Parathyroid adenoma (tissue), 2 donors: ENCODE results near the gene SATB1.

Experiments
- H2AFZ ChIP-seq: fragments of 300-600 bp; sonication (generic); one replicate; pipeline ENCODE4 v1.7.0; 2017; ENCODE audit warnings: antibody characterized with exemption, mild to moderate bottlenecking
- H3K27ac ChIP-seq: fragments of 300-600 bp; sonication (generic); one replicate; pipeline ENCODE4 v1.7.0; 2017
- H3K27me3 ChIP-seq: fragments of 300-600 bp; sonication (generic); one replicate; pipeline ENCODE4 v1.7.0; 2017; ENCODE audit warnings: low read length; ENCODE audit not compliant: control insufficient read depth, insufficient read depth
- H3K36me3 ChIP-seq: fragments of 300-600 bp; sonication (generic); one replicate; pipeline ENCODE4 v1.7.0; 2017; ENCODE audit warnings: low read length; ENCODE audit not compliant: control insufficient read depth, insufficient read depth
- H3K4me1 ChIP-seq: fragments of 300-600 bp; sonication (generic); one replicate; pipeline ENCODE4 v1.7.0; 2017; ENCODE audit warnings: control low read depth
- H3K4me2 ChIP-seq: fragments of 300-600 bp; sonication (generic); one replicate; pipeline ENCODE4 v1.7.0; 2017; ENCODE audit warnings: low read length
- H3K4me3 ChIP-seq: fragments of 300-600 bp; sonication (generic); one replicate; pipeline ENCODE4 v1.7.0; 2017; ENCODE audit warnings: low read depth, low read length
- H3K79me2 ChIP-seq: fragments of 300-600 bp; sonication (generic); one replicate; pipeline ENCODE4 v1.7.0; 2017; ENCODE audit warnings: control low read depth
- H3K9ac ChIP-seq: fragments of 300-600 bp; sonication (generic); one replicate; pipeline ENCODE4 v1.7.0; 2017; ENCODE audit warnings: mild to moderate bottlenecking
- H3K9me3 ChIP-seq: fragments of 300-600 bp; sonication (generic); one replicate; pipeline ENCODE4 v1.7.0; 2017; ENCODE audit warnings: low read length; ENCODE audit not compliant: control insufficient read depth
- TF ChIP-seq, protein P1 (sequence below): fragments of 300-600 bp; sonication (generic); IDR thresholded peaks from one replicate; pipeline ENCODE4 v1.7.0; 2017; ENCODE audit warnings: antibody characterized with exemption, mild to moderate bottlenecking
- donor health status: primary hyperparathyroidism.

Gene SATB1

DNA sequence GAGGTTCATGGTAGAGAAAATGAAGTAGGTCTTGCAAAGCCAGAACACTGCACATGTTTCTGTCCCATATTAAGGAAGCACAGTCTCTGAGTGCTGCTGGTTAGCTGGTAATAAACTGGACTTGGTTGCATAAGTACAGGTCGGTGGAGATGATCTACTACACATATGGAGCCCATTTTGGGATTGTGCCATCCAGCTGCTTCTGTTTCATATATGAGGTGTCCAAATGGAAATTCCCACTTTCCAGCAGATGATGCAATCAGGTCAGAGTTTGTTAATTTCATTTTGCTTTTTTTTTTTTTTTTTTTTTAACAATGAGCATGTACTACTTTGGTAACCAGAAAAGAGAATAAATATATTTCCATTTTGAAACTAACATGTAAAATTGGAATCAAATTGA is 122.6 kb downstream of the SATB1 start:
- H3K36me3 ChIP-seq = no peaks in the 10 kb centered on the region
- H3K9ac ChIP-seq = no peak overlapping the region

DNA sequence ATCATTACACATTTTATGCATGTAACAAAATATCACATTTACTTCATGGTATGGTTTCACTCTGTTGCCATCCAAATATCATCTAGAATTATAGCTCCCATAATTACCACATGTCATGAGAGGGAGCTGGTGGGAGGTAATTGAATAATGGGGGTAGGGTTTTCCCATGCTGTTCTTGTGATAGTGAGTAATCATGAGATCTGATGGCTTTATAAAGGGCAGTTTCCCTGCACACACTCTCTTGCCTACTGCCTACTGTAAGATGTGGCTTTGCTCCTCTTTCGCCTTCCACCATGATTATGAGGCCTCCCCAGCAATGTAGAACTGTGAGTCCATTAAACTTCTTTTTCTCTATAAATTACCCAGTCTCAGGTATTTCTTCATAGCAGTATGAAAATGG is 123.4 kb downstream of the SATB1 start:
- Histone ChIP-seq H3K79me2 (no peaks in the 10 kb centered on the region), H3K27me3 (no peaks in the 10 kb centered on the region), H3K27ac (no peak overlapping the region), H3K36me3 (no peaks in the 10 kb centered on the region), H3K4me3 (no peak overlapping the region), H2AFZ (no peak overlapping the region), H3K9me3 (no peaks in the 10 kb centered on the region), H3K4me2 (no peak overlapping the region), H3K4me1 (no peaks in the 10 kb centered on the region), H3K9ac (no peak overlapping the region)
- TF ChIP-seq, protein P1, sequence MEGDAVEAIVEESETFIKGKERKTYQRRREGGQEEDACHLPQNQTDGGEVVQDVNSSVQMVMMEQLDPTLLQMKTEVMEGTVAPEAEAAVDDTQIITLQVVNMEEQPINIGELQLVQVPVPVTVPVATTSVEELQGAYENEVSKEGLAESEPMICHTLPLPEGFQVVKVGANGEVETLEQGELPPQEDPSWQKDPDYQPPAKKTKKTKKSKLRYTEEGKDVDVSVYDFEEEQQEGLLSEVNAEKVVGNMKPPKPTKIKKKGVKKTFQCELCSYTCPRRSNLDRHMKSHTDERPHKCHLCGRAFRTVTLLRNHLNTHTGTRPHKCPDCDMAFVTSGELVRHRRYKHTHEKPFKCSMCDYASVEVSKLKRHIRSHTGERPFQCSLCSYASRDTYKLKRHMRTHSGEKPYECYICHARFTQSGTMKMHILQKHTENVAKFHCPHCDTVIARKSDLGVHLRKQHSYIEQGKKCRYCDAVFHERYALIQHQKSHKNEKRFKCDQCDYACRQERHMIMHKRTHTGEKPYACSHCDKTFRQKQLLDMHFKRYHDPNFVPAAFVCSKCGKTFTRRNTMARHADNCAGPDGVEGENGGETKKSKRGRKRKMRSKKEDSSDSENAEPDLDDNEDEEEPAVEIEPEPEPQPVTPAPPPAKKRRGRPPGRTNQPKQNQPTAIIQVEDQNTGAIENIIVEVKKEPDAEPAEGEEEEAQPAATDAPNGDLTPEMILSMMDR = no peak

More for the DNA sequence above, 122.6 kb downstream of the SATB1 start:
- H3K9me3 ChIP-seq = no peaks in the 10 kb centered on the region
- no peaks in the 10 kb centered on the region for H3K79me2 ChIP-seq
- H2AFZ ChIP-seq = no peak overlapping the region
- no peak overlapping the region for H3K27ac ChIP-seq
- H3K27me3 ChIP-seq = no peaks in the 10 kb centered on the region
- no peak overlapping the region for H3K4me2 ChIP-seq
- H3K4me1 ChIP-seq = no peaks in the 10 kb centered on the region
- H3K4me3 ChIP-seq = no peak overlapping the region
- TF ChIP-seq, protein P1 = no peak

DNA sequence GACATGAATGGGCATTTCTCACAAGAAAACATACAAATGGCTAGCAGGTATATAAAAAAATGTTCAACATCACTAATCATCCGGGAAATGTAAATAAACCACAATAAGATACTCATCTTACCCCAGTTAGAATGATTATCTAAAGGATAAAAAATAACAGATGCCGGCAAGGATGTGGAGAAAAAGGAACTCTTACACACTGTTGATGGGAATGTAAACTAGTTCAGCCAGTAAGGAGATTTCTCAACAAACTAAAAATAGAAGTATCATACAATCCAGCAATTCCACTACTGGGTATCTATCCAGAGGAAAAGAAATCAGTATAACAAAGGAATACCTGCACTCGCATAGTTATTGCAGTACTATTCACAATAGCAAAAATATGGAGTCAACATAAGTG is 124.2 kb downstream of the SATB1 start:
- Histone ChIP-seq H3K4me2 (no peak overlapping the region), H3K79me2 (no peaks in the 10 kb centered on the region), H3K36me3 (no peaks in the 10 kb centered on the region), H3K9ac (no peak overlapping the region), H2AFZ (no peak overlapping the region), H3K27ac (no peak overlapping the region), H3K4me3 (no peak overlapping the region), H3K9me3 (no peaks in the 10 kb centered on the region), H3K27me3 (no peaks in the 10 kb centered on the region), H3K4me1 (no peaks in the 10 kb centered on the region)
- TF ChIP-seq, protein P1 = no peak

DNA sequence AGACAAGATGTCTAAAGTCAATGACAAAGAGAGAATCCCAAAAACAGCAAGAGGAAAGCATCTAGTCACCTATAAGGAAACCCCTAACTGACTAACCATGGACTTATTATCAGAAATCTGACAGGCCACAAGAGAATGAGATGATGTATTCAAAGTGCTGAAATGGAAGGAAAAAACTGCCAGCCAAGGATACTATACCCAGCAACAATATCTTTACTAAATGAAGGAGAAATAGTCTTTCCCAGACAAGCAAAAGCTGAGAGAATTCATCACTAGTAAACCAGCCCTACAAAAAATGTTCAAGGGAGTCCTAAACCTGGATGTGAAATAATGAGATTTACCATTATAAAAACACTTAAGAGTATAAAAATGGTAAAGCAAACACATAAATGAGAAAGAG is 128.0 kb downstream of the SATB1 start:
- H3K4me3 ChIP-seq = no peak overlapping the region
- H3K9ac ChIP-seq = no peak overlapping the region
- no peaks in the 10 kb centered on the region for H3K36me3 ChIP-seq
- no peak overlapping the region for H2AFZ ChIP-seq
- no peaks in the 10 kb centered on the region for H3K4me1 ChIP-seq
- no peaks in the 10 kb centered on the region for H3K9me3 ChIP-seq
- H3K4me2 ChIP-seq = no peak overlapping the region
- no peaks in the 10 kb centered on the region for H3K27me3 ChIP-seq
- no peaks in the 10 kb centered on the region for H3K79me2 ChIP-seq
- TF ChIP-seq, protein P1 = no peak
- no peak overlapping the region for H3K27ac ChIP-seq
